B cell (primary cell): ENCODE data around the gene PRKAR2A. TPM values are rescaled to one million over a fixed set of nuclear protein-coding genes. Genes with fewer than 3 reads are reported as not detected.

ENCODE experiments used
- ATAC-seq: fragments of 200-7000 bp; cut with Tn5 transposase; one replicate; pipeline ENCODE4 v1.10.0; 2021; ENCODE audit warnings: low read depth, mild to moderate bottlenecking, moderate number of reproducible peaks, moderate library complexity
- CTCF ChIA-PET: fragments of 350-600 bp; sonication (Branson Sonifier 250); formaldehyde crosslinking; loops from one replicate; lab custom pipeline; 2021; ENCODE audit warnings: antibody characterized with exemption, inconsistent platforms; lab: Charles Lee
- POLR2A ChIA-PET: fragments of 350-600 bp; sonication (Branson Sonifier 250); formaldehyde crosslinking; loops from one replicate; lab custom pipeline; 2021; ENCODE audit warnings: antibody characterized with exemption; lab: Charles Lee
- DNase-seq: peaks from one replicate; pipeline ENCODE4 v3.0.0; 2013
- H2AFZ ChIP-seq: 2 replicates; pipeline ENCODE4 v1.6.1; 2012; ENCODE audit warnings: mild to moderate bottlenecking, low read depth, low read length; ENCODE audit not compliant: insufficient read depth, poor library complexity, severe bottlenecking
- H3K27ac ChIP-seq, 2 donors: 1 replicate in 1 of 2; 2 replicates in 1 of 2; pipeline ENCODE4 v1.5.1; 2012 to 2013; ENCODE audit warnings: low read length in 2 of 2, mild to moderate bottlenecking in 2 of 2, moderate library complexity in 1 of 2
- H3K27me3 ChIP-seq, 4 experiments: fragments of 200-600 bp in 1 of 4; sonication (generic) in 1 of 4; replicated peaks in 1 of 4; 1 replicate in 2 of 4; 2 replicates in 2 of 4; pipeline versions ENCODE4 v1.6.1 to v1.7.0; 2013 to 2016; ENCODE audit warnings: low read length in 3 of 4, mild to moderate bottlenecking in 2 of 4, mixed read lengths in 1 of 4, moderate library complexity in 1 of 4; ENCODE audit not compliant: insufficient read depth in 4 of 4, control insufficient read depth in 3 of 4; ENCODE audit errors: control extremely low read depth in 1 of 4
- H3K36me3 ChIP-seq, 2 experiments: replicated peaks in 1 of 2; 1 replicate in 1 of 2; 2 replicates in 1 of 2; pipeline versions ENCODE4 v1.6.1 to v1.7.1; 2013; ENCODE audit warnings: low read length in 1 of 2; ENCODE audit not compliant: insufficient read depth in 2 of 2, control insufficient read depth in 1 of 2; ENCODE audit errors: control extremely low read depth in 1 of 2, extremely low read depth in 1 of 2
- H3K4me1 ChIP-seq, 2 donors: fragments of 200-600 bp in 1 of 2; sonication (generic) in 1 of 2; 1 replicate in 1 of 2; 2 replicates in 1 of 2; pipeline versions ENCODE4 v1.5.1 to v1.6.1; 2013 to 2017; ENCODE audit warnings: low read length in 2 of 2; ENCODE audit not compliant: control insufficient read depth in 2 of 2, insufficient read depth in 2 of 2
- H3K4me2 ChIP-seq: replicated peaks from 2 replicates; pipeline ENCODE3; 2012; ENCODE audit warnings: mild to moderate bottlenecking, low read depth, low read length; ENCODE audit not compliant: poor library complexity, severe bottlenecking
- H3K4me3 ChIP-seq, 5 experiments: fragments of 200-600 bp in 1 of 5; sonication (generic) in 1 of 5; 1 replicate in 3 of 5; 2 replicates in 2 of 5; pipeline versions ENCODE4 v1.5.1 to v1.7.0; 2011 to 2016; ENCODE audit warnings: low read length in 4 of 5, mild to moderate bottlenecking in 4 of 5, low read depth in 2 of 5, control low read depth in 1 of 5, moderate library complexity in 1 of 5; ENCODE audit not compliant: insufficient read depth in 1 of 5; ENCODE audit errors: control extremely low read depth in 1 of 5, extremely low read depth in 1 of 5
- H3K79me2 ChIP-seq: fragments of 200-600 bp; sonication (generic); one replicate; pipeline ENCODE4 v1.6.0; 2016; ENCODE audit warnings: low read length; ENCODE audit not compliant: control insufficient read depth, insufficient read depth
- H3K9ac ChIP-seq: fragments of 200-600 bp; sonication (generic); 2 replicates; pipeline ENCODE4 v1.6.1; 2017; ENCODE audit warnings: mild to moderate bottlenecking, low read length, moderate library complexity
- H3K9me3 ChIP-seq, 3 donors: one replicate each; pipeline versions ENCODE4 v1.6.1 to v1.7.1; 2013; ENCODE audit warnings: low read length in 2 of 3; ENCODE audit not compliant: control insufficient read depth in 2 of 3, insufficient read depth in 1 of 3; ENCODE audit errors: control extremely low read depth in 1 of 3
- H4K20me1 ChIP-seq: 2 replicates; pipeline ENCODE4 v1.6.0; 2012; ENCODE audit warnings: mild to moderate bottlenecking, low read length; ENCODE audit not compliant: insufficient read depth, control insufficient read depth, poor library complexity, severe bottlenecking
- H3K27ac Mint-ChIP-seq: one replicate; pipeline ENCODE4 v1.8.0; 2021; ENCODE audit warnings: mixed read lengths
- H3K27me3 Mint-ChIP-seq: one replicate; pipeline ENCODE4 v1.8.0; 2021; ENCODE audit warnings: mixed read lengths
- H3K4me1 Mint-ChIP-seq: one replicate; pipeline ENCODE4 v1.8.0; 2021; ENCODE audit warnings: mixed read lengths
- H3K4me3 Mint-ChIP-seq: one replicate; pipeline ENCODE4 v1.8.0; 2021; ENCODE audit warnings: mixed read lengths
- H3K9me3 Mint-ChIP-seq: one replicate; pipeline ENCODE4 v1.8.0; 2022; ENCODE audit warnings: mixed read lengths; ENCODE audit not compliant: insufficient read depth
- CTCF ChIP-seq: fragments of 200-600 bp; IDR thresholded peaks from one replicate; pipeline ENCODE4 v1.8.0; 2022; ENCODE audit warnings: antibody characterized with exemption, mild to moderate bottlenecking
- EZH2 ChIP-seq: IDR thresholded peaks from 2 replicates; pipeline ENCODE4 v1.6.1; 2012; ENCODE audit warnings: borderline replicate concordance, low read depth, mild to moderate bottlenecking, moderate library complexity, low read length; ENCODE audit not compliant: insufficient read depth, poor library complexity, severe bottlenecking
- WGBS: methylation state at CpG from one replicate; pipeline ENCODE4 v1.1.5; 2013; ENCODE audit warnings: missing lambda C conversion rate; ENCODE audit not compliant: insufficient coverage; 5-methylcytosine and 5-hydroxymethylcytosine counted together
- intact Hi-C: fragments of 100-400 bp; cut with micrococcal nuclease; formaldehyde crosslinking; loops from one replicate; pipeline ENCODE4 v1.10.0; 2022
- polyA plus RNA-seq: library from polyadenylated mRNA; depleted of rRNA; stranded (reverse); fragments of >200 nt; gene quantifications from 2 replicates; pipeline ENCODE4 v1.2.3, GENCODE V29; 2012
- total RNA-seq, 2 donors: library from RNA; stranded (reverse); fragments of 120-200 nt in 1 of 2; gene quantifications; 1 replicate in 1 of 2; 2 replicates in 1 of 2; pipeline versions ENCODE4 v1.2.3 to v1.2.4, GENCODE V29; 2013 to 2022

The PRKAR2A gene
- total and polyA plus RNA-seq, 2 donors (not counting 1 experiment from before 2014, with no cell fraction given): 4.3 to 25.0 TPM

- ATAC-seq: no peak
- CTCF ChIA-PET: interaction anchor here (0.7 to 0.8 kb wide), 2 partner anchors 8 to 31 kb away, joined by 3 read pairs; partner anchors contain the start of gene IP6K2
- no peak overlapping the region for H3K9ac ChIP-seq
Observed at GRCh38 chr3:48709051-48709461, 138.6 kb downstream of the PRKAR2A start.

GRCh38 chr3:48708481-48708889, 139.2 kb downstream of the PRKAR2A start:
- Histone ChIP-seq H3K27me3 (no peaks in the 10 kb centered on the region), H3K4me1 (peaks cover 9 to 10% of the 10 kb centered on the region in 2 donors), H2AFZ (no peak overlapping the region), H3K36me3 (peaks cover 10 to 53% of the 10 kb centered on the region in 2 experiments), H4K20me1 (peaks cover 79% of the 10 kb centered on the region), H3K9ac (no peak overlapping the region), H3K27ac (peak overlapping the region in 1 of 2 donors; percentile 28), H3K9me3 (no peaks in the 10 kb centered on the region), H3K4me3 (no peak overlapping the region), H3K4me2 (no peak overlapping the region), H3K79me2 (peaks cover 98% of the 10 kb centered on the region)
- Mint-ChIP-seq H3K27me3 (no peaks in the 10 kb centered on the region), H3K9me3 (no peaks in the 10 kb centered on the region), H3K4me3 (no peak overlapping the region), H3K4me1 (peaks cover 39% of the 10 kb centered on the region), H3K27ac (no peak overlapping the region)
- POLR2A ChIA-PET: no interaction called here
- CTCF ChIA-PET: interaction anchor here (0.6 to 0.7 kb wide), 2 partner anchors 9 to 163 kb away, joined by 3 read pairs; partner anchors contain the start of gene IP6K2
- ATAC-seq (no peak), DNase-seq (no peak)
- 100% methylated on average over 2 of the region's 2 CpGs for WGBS
- intact Hi-C loops: no loop called here
- TF ChIP-seq CTCF: no peak
- no peak for TF ChIP-seq EZH2

More at GRCh38 chr3:48709051-48709461, 138.6 kb downstream of the PRKAR2A start:
- H3K4me2 ChIP-seq: no peak overlapping the region
- peaks cover 10 to 54% of the 10 kb centered on the region in 2 experiments for H3K36me3 ChIP-seq
- TF ChIP-seq CTCF (no peak), EZH2 (no peak)
- no peak for DNase-seq
- POLR2A ChIA-PET: no interaction called here
- intact Hi-C loops: no loop called here
- peak overlapping the region; percentile 32 for H3K27ac Mint-ChIP-seq
- 89% methylated on average over 6 of the region's 7 CpGs for WGBS
- H3K79me2 ChIP-seq: peaks cover 98% of the 10 kb centered on the region
- H3K4me1 ChIP-seq: peaks cover 9 to 11% of the 10 kb centered on the region in 2 donors
- no peaks in the 10 kb centered on the region for H3K27me3 Mint-ChIP-seq
- H3K4me1 Mint-ChIP-seq: peaks cover 38% of the 10 kb centered on the region
- no peak overlapping the region for H3K27ac ChIP-seq
- no peaks in the 10 kb centered on the region for H3K9me3 ChIP-seq
- H4K20me1 ChIP-seq: peaks cover 76% of the 10 kb centered on the region
- no peak overlapping the region for H3K4me3 ChIP-seq
- no peak overlapping the region for H2AFZ ChIP-seq
- no peaks in the 10 kb centered on the region for H3K9me3 Mint-ChIP-seq
- no peaks in the 10 kb centered on the region for H3K27me3 ChIP-seq
- H3K4me3 Mint-ChIP-seq: no peak overlapping the region
